ENCODE data around the gene SLC26A9.
A peak's percentile ranks its signal among the peaks of the same experiment; 100 is the strongest.

Gene SLC26A9

GRCh38 chr1:205922314-205922713, 20.9 kb downstream of the SLC26A9 start:
- TF ChIP-seq CTCF (conservative IDR thresholded peaks at IDR 0.05; ENCODE audit: control insufficient read depth, insufficient read depth, low read depth, low read length), result no peak
- DNase-seq (ENCODE audit: low read depth), result no peak
- H3K4me3 ChIP-seq (ENCODE audit: control insufficient read depth, low read depth, low read length), result no peak overlapping the region

- no peak for DNase-seq (ENCODE audit: low read depth)
- H3K4me3 ChIP-seq (ENCODE audit: control insufficient read depth, low read depth, low read length), result no peak overlapping the region
- TF ChIP-seq CTCF (conservative IDR thresholded peaks at IDR 0.05; ENCODE audit: control insufficient read depth, insufficient read depth, low read depth, low read length), result no peak
Measured at GRCh38 chr1:205921570-205921909, 21.7 kb downstream of the SLC26A9 start.

GRCh38 chr1:205920861-205921569, 22.2 kb downstream of the SLC26A9 start:
- DNase-seq (ENCODE audit: low read depth), result no peak
- no peak for TF ChIP-seq CTCF (conservative IDR thresholded peaks at IDR 0.05; ENCODE audit: control insufficient read depth, insufficient read depth, low read depth, low read length)
- H3K4me3 ChIP-seq (ENCODE audit: control insufficient read depth, low read depth, low read length), result no peak overlapping the region

GRCh38 chr1:205920159-205920558, 23.1 kb downstream of the SLC26A9 start:
- DNase-seq (ENCODE audit: low read depth), result peak; percentile 88
- TF ChIP-seq CTCF (conservative IDR thresholded peaks at IDR 0.05; ENCODE audit: control insufficient read depth, insufficient read depth, low read depth, low read length), result no peak
- H3K4me3 ChIP-seq (ENCODE audit: control insufficient read depth, low read depth, low read length), result no peak overlapping the region

GRCh38 chr1:205918955-205919746, 24.1 kb downstream of the SLC26A9 start:
- peak; percentile 95 for TF ChIP-seq CTCF (conservative IDR thresholded peaks at IDR 0.05; ENCODE audit: control insufficient read depth, insufficient read depth, low read depth, low read length)
- H3K4me3 ChIP-seq (ENCODE audit: control insufficient read depth, low read depth, low read length), result no peak overlapping the region
- peak; percentile 88 for DNase-seq (ENCODE audit: low read depth)

GRCh38 chr1:205917466-205918238, 25.6 kb downstream of the SLC26A9 start:
- TF ChIP-seq CTCF (conservative IDR thresholded peaks at IDR 0.05; ENCODE audit: control insufficient read depth, insufficient read depth, low read depth, low read length), result no peak
- H3K4me3 ChIP-seq (ENCODE audit: control insufficient read depth, low read depth, low read length), result no peak overlapping the region
- no peak for DNase-seq (ENCODE audit: low read depth)

Measured in fibroblast of mammary gland (primary cell).